ENCODE results near the gene GADD45G. TPM values are rescaled to one million over a fixed set of nuclear protein-coding genes. Genes with fewer than 3 reads are reported as not detected.

GADD45G gene
- total and polyA plus RNA-seq, 4 donors, result 5.5 to 106 (median 43.3) TPM

DNA sequence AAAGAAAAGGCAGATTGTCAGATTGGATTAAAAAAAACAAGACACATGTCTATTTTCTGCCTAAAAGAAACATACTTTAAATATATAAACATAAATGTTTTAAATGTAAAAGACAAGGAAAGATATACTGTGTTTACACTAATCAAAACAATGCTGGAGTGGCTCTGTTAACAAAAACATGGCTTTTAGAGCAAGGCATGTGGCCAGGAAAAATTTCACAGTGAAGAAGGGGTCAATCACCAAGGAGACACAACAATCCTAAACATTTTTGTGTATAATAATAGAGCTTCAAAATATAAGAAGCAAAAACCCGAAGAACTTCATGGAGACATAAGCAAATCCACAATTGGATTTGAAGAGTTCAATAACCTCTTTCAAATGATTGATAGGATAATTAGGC is 18.5 kb upstream of the GADD45G start:
- TF ChIP-seq NR2F2 (IDR thresholded peaks at IDR 0.05) (no peak), RAD21 (IDR thresholded peaks at IDR 0.05) (no peak), GABPA (IDR thresholded peaks at IDR 0.05 in 1 of 2, conservative IDR thresholded peaks at IDR 0.05 in 1 of 2) (no peak), FOXA1 (IDR thresholded peaks at IDR 0.05) (no peak), EGR1 (IDR thresholded peaks at IDR 0.05; ENCODE audit: low read depth in 2 of 2) (no peak), TAF1 (conservative IDR thresholded peaks at IDR 0.05) (no peak), HNF4G (IDR thresholded peaks at IDR 0.05) (no peak), YY1 (IDR thresholded peaks at IDR 0.05) (no peak), FOXA2 (IDR thresholded peaks at IDR 0.05) (no peak), HNF4A (conservative IDR thresholded peaks at IDR 0.05) (no peak), RXRA (IDR thresholded peaks at IDR 0.05) (no peak), SP1 (IDR thresholded peaks at IDR 0.05) (no peak)
- TF ChIP-seq, protein P1, sequence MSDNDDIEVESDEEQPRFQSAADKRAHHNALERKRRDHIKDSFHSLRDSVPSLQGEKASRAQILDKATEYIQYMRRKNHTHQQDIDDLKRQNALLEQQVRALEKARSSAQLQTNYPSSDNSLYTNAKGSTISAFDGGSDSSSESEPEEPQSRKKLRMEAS (IDR thresholded peaks at IDR 0.05), result no peak
- TF ChIP-seq, protein P2, sequence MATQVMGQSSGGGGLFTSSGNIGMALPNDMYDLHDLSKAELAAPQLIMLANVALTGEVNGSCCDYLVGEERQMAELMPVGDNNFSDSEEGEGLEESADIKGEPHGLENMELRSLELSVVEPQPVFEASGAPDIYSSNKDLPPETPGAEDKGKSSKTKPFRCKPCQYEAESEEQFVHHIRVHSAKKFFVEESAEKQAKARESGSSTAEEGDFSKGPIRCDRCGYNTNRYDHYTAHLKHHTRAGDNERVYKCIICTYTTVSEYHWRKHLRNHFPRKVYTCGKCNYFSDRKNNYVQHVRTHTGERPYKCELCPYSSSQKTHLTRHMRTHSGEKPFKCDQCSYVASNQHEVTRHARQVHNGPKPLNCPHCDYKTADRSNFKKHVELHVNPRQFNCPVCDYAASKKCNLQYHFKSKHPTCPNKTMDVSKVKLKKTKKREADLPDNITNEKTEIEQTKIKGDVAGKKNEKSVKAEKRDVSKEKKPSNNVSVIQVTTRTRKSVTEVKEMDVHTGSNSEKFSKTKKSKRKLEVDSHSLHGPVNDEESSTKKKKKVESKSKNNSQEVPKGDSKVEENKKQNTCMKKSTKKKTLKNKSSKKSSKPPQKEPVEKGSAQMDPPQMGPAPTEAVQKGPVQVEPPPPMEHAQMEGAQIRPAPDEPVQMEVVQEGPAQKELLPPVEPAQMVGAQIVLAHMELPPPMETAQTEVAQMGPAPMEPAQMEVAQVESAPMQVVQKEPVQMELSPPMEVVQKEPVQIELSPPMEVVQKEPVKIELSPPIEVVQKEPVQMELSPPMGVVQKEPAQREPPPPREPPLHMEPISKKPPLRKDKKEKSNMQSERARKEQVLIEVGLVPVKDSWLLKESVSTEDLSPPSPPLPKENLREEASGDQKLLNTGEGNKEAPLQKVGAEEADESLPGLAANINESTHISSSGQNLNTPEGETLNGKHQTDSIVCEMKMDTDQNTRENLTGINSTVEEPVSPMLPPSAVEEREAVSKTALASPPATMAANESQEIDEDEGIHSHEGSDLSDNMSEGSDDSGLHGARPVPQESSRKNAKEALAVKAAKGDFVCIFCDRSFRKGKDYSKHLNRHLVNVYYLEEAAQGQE (IDR thresholded peaks at IDR 0.05), result no peak
- TF ChIP-seq, protein P3, sequence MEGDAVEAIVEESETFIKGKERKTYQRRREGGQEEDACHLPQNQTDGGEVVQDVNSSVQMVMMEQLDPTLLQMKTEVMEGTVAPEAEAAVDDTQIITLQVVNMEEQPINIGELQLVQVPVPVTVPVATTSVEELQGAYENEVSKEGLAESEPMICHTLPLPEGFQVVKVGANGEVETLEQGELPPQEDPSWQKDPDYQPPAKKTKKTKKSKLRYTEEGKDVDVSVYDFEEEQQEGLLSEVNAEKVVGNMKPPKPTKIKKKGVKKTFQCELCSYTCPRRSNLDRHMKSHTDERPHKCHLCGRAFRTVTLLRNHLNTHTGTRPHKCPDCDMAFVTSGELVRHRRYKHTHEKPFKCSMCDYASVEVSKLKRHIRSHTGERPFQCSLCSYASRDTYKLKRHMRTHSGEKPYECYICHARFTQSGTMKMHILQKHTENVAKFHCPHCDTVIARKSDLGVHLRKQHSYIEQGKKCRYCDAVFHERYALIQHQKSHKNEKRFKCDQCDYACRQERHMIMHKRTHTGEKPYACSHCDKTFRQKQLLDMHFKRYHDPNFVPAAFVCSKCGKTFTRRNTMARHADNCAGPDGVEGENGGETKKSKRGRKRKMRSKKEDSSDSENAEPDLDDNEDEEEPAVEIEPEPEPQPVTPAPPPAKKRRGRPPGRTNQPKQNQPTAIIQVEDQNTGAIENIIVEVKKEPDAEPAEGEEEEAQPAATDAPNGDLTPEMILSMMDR (IDR thresholded peaks at IDR 0.05; ENCODE audit: low read depth, low read length, missing input control), result no peak
- TF ChIP-seq, protein P4, sequence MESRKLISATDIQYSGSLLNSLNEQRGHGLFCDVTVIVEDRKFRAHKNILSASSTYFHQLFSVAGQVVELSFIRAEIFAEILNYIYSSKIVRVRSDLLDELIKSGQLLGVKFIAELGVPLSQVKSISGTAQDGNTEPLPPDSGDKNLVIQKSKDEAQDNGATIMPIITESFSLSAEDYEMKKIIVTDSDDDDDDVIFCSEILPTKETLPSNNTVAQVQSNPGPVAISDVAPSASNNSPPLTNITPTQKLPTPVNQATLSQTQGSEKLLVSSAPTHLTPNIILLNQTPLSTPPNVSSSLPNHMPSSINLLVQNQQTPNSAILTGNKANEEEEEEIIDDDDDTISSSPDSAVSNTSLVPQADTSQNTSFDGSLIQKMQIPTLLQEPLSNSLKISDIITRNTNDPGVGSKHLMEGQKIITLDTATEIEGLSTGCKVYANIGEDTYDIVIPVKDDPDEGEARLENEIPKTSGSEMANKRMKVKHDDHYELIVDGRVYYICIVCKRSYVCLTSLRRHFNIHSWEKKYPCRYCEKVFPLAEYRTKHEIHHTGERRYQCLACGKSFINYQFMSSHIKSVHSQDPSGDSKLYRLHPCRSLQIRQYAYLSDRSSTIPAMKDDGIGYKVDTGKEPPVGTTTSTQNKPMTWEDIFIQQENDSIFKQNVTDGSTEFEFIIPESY (IDR thresholded peaks at IDR 0.05), result no peak
- Histone ChIP-seq H3K27ac (ENCODE audit: low read depth in 1 of 2, low read length in 2 of 2) (no peak overlapping the region), H3K27me3 (ENCODE audit: control insufficient read depth in 4 of 4, insufficient read depth in 4 of 4, low read length in 3 of 4) (no peaks in the 10 kb centered on the region), H3K4me3 (ENCODE audit: low read depth in 1 of 3, low read length in 3 of 3) (no peak overlapping the region), H3K9me3 (ENCODE audit: control insufficient read depth in 4 of 4, low read length in 3 of 4) (no peaks in the 10 kb centered on the region), H3K4me1 (ENCODE audit: control insufficient read depth in 4 of 4, insufficient read depth in 4 of 4, low read length in 3 of 4) (no peaks in the 10 kb centered on the region), H3K36me3 (ENCODE audit: control insufficient read depth in 4 of 4, insufficient read depth in 3 of 4, low read depth in 1 of 4, low read length in 3 of 4) (no peaks in the 10 kb centered on the region), H3K9ac (ENCODE audit: low read depth in 1 of 2, low read length in 2 of 2) (no peak overlapping the region)
- DNase-seq (ENCODE audit: low spot score), result no peak
- 84% methylated on average over 1 of the region's 1 CpG for WGBS

DNA sequence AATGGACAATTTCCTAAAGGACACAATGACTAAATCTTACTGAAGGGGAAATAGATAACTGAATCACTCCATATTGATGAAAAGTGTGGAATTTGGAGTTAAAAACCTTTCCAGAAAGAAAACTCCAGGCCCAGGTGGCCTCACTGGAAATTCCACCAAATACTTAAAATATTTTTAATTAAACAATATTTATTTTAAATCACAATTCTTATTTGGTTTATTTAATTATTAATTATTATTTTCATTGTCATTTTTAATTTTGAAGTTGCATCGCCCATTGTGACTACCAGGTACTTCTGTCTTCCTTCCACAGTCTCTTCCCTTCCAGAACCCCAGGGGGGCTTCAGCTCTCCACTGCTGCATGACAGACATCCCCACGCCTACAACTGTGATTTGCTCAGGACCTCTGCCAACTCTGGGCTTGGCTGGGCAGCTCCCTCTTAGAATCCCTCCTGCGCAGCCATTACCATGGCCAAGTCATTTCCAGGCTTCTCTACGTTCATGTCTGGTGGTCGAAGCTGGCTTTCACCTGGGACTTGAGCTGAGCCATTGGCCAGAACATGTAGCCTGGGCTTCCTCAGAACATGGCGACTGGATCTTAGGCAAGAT is 16.4 kb upstream of the GADD45G start:
- TF ChIP-seq TAF1 (conservative IDR thresholded peaks at IDR 0.05) (no peak), FOXA1 (IDR thresholded peaks at IDR 0.05) (no peak), GABPA (IDR thresholded peaks at IDR 0.05 in 1 of 2, conservative IDR thresholded peaks at IDR 0.05 in 1 of 2) (no peak), EGR1 (IDR thresholded peaks at IDR 0.05; ENCODE audit: low read depth in 2 of 2) (no peak), FOXA2 (IDR thresholded peaks at IDR 0.05) (no peak), SP1 (IDR thresholded peaks at IDR 0.05) (no peak), HNF4G (IDR thresholded peaks at IDR 0.05) (no peak), HNF4A (conservative IDR thresholded peaks at IDR 0.05) (no peak)
- TF ChIP-seq, protein P4 (IDR thresholded peaks at IDR 0.05), result no peak
- TF ChIP-seq, protein P5, sequence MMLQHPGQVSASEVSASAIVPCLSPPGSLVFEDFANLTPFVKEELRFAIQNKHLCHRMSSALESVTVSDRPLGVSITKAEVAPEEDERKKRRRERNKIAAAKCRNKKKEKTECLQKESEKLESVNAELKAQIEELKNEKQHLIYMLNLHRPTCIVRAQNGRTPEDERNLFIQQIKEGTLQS (IDR thresholded peaks at IDR 0.05), result no peak
- TF ChIP-seq, protein P2 (IDR thresholded peaks at IDR 0.05), result no peak
- no peaks in the 10 kb centered on the region for H3K36me3 ChIP-seq (ENCODE audit: control insufficient read depth in 4 of 4, insufficient read depth in 3 of 4, low read depth in 1 of 4, low read length in 3 of 4)
- no peaks in the 10 kb centered on the region for H3K27me3 ChIP-seq (ENCODE audit: control insufficient read depth in 4 of 4, insufficient read depth in 4 of 4, low read length in 3 of 4)
- H3K4me3 ChIP-seq (ENCODE audit: low read depth in 1 of 3, low read length in 3 of 3), result no peak overlapping the region
- no peaks in the 10 kb centered on the region for H3K9me3 ChIP-seq (ENCODE audit: control insufficient read depth in 4 of 4, low read length in 3 of 4)
- DNase-seq (ENCODE audit: low spot score), result no peak
- H3K9ac ChIP-seq (ENCODE audit: low read depth in 1 of 2, low read length in 2 of 2), result no peak overlapping the region
- H3K4me1 ChIP-seq (ENCODE audit: control insufficient read depth in 4 of 4, insufficient read depth in 4 of 4, low read length in 3 of 4), result no peaks in the 10 kb centered on the region
- WGBS, result 95% methylated on average over 6 of the region's 6 CpGs
- no peak overlapping the region for H3K27ac ChIP-seq (ENCODE audit: low read depth in 1 of 2, low read length in 2 of 2)
